ENCODE results near the gene IDE. TPM values are rescaled to one million over a fixed set of nuclear protein-coding genes. Genes with fewer than 3 reads are reported as not detected.

Gene IDE
- total RNA-seq, 1 experiment from 2014 or later = 27.0 TPM

- DNase-seq (ENCODE audit: low read depth) = peak; percentile 37
Observed at GRCh38 chr10:92567952-92568600, 5.8 kb downstream of the IDE start.

- no peak for DNase-seq (ENCODE audit: low read depth)
Observed at GRCh38 chr10:92562424-92562823, 11.5 kb downstream of the IDE start.

GRCh38 chr10:92559046-92559445 is 14.8 kb downstream of the IDE start:
- no peak for DNase-seq (ENCODE audit: low read depth)

GRCh38 chr10:92553959-92554358 is 19.9 kb downstream of the IDE start:
- no peak for DNase-seq (ENCODE audit: low read depth)

- DNase-seq (ENCODE audit: low read depth) = no peak
Observed at GRCh38 chr10:92552310-92552709, 21.6 kb downstream of the IDE start.

GRCh38 chr10:92550924-92551323 is 23.0 kb downstream of the IDE start:
- DNase-seq (ENCODE audit: low read depth) = no peak

GRCh38 chr10:92547676-92548075 is 26.2 kb downstream of the IDE start:
- no peak for DNase-seq (ENCODE audit: low read depth)

GRCh38 chr10:92545556-92545955 is 28.3 kb downstream of the IDE start:
- DNase-seq (ENCODE audit: low read depth) = no peak

GRCh38 chr10:92544296-92544695 is 29.6 kb downstream of the IDE start:
- peak; percentile 55 for DNase-seq (ENCODE audit: low read depth)

- DNase-seq (ENCODE audit: low read depth) = no peak
Observed at GRCh38 chr10:92542458-92542857, 31.4 kb downstream of the IDE start.

GRCh38 chr10:92541583-92541982 is 32.3 kb downstream of the IDE start:
- no peak for DNase-seq (ENCODE audit: low read depth)

- DNase-seq (ENCODE audit: low read depth) = no peak
Observed at GRCh38 chr10:92538231-92538958, 35.5 kb downstream of the IDE start.

- DNase-seq (ENCODE audit: low read depth) = no peak
Observed at GRCh38 chr10:92530891-92531535, 42.9 kb downstream of the IDE start.

- DNase-seq (ENCODE audit: low read depth) = no peak
Observed at GRCh38 chr10:92530421-92530820, 43.5 kb downstream of the IDE start.

GRCh38 chr10:92527716-92528115 is 46.2 kb downstream of the IDE start:
- DNase-seq (ENCODE audit: low read depth) = no peak

GRCh38 chr10:92523639-92524038 is 50.3 kb downstream of the IDE start:
- no peak for DNase-seq (ENCODE audit: low read depth)

GRCh38 chr10:92517034-92517655 is 56.7 kb downstream of the IDE start:
- DNase-seq (ENCODE audit: low read depth) = peak; percentile 72

GRCh38 chr10:92508866-92509265 is 65.0 kb downstream of the IDE start:
- no peak for DNase-seq (ENCODE audit: low read depth)

- DNase-seq (ENCODE audit: low read depth) = no peak
Observed at GRCh38 chr10:92506336-92506735, 67.6 kb downstream of the IDE start.

GRCh38 chr10:92505044-92505443 is 68.8 kb downstream of the IDE start:
- DNase-seq (ENCODE audit: low read depth) = no peak

- no peak for DNase-seq (ENCODE audit: low read depth)
Observed at GRCh38 chr10:92502296-92502808, 71.5 kb downstream of the IDE start.

- DNase-seq (ENCODE audit: low read depth) = peak; percentile 17
Observed at GRCh38 chr10:92493362-92493761, 80.5 kb downstream of the IDE start.
